Left ventricle myocardium inferior (tissue), 1 donor: ENCODE measurements around the gene AK6. TPM values are rescaled to one million over a fixed set of nuclear protein-coding genes. Genes with fewer than 3 reads are reported as not detected.
A peak's percentile ranks its signal among the peaks of the same experiment; 100 is the strongest.

ENCODE experiments used
- DNase-seq: peaks from one replicate; pipeline ENCODE4 v3.0.0-alpha.2; 2020
- H3K27ac ChIP-seq: fragments of 200-600 bp; replicated peaks from 2 replicates; pipeline ENCODE4 v1.8.0; 2021
- H3K27me3 ChIP-seq: fragments of 200-600 bp; 2 replicates; pipeline ENCODE4 v1.8.0; 2021; ENCODE audit warnings: low read depth
- H3K36me3 ChIP-seq: fragments of 200-600 bp; 2 replicates; pipeline ENCODE4 v1.8.0; 2021
- H3K4me1 ChIP-seq: fragments of 200-600 bp; 2 replicates; pipeline ENCODE4 v1.8.0; 2021
- H3K4me3 ChIP-seq: fragments of 200-600 bp; 2 replicates; pipeline ENCODE4 v1.8.0; 2021; ENCODE audit warnings: mild to moderate bottlenecking, moderate library complexity
- H3K9me3 ChIP-seq: fragments of 200-600 bp; replicated peaks from 2 replicates; pipeline ENCODE4 v1.8.0; 2021
- intact Hi-C: fragments of 100-400 bp; cut with micrococcal nuclease; formaldehyde crosslinking; loops from one replicate; pipeline ENCODE4 v1.11.0; 2022
- long read RNA-seq: library from polyadenylated mRNA; unstranded; transcript quantifications from one replicate; pipeline ENCODE4 v2.0.0, GENCODE V29; 2021
- total RNA-seq: library from RNA; stranded (reverse); fragmentation: NEBNext Ultra II Directional; extraction: Animal tissue kit (Norgen Biotek cat#: 25700); gene quantifications from one replicate; pipeline ENCODE4 v1.2.1, GENCODE V29; 2021
- TF ChIP-seq, protein P1 (sequence below): fragments of 200-600 bp; IDR thresholded peaks from 2 replicates; pipeline ENCODE4 v1.8.0; 2021; ENCODE audit warnings: antibody characterized with exemption, mild to moderate bottlenecking, borderline replicate concordance
- donor health status: DM: no; HTN: yes; CAD: no; lungs with severe emphysema.

Gene AK6
- 39.4 TPM for total RNA-seq
- long read RNA-seq, transcript AK6-202 (5 exons, 1,648 nt): major isoform, 15 of 16 reads
- long read RNA-seq, partial matches to known transcripts: 0 of 16 reads
- long read RNA-seq, other reads (novel, unspliced or antisense): 0 of 16 reads

DNA sequence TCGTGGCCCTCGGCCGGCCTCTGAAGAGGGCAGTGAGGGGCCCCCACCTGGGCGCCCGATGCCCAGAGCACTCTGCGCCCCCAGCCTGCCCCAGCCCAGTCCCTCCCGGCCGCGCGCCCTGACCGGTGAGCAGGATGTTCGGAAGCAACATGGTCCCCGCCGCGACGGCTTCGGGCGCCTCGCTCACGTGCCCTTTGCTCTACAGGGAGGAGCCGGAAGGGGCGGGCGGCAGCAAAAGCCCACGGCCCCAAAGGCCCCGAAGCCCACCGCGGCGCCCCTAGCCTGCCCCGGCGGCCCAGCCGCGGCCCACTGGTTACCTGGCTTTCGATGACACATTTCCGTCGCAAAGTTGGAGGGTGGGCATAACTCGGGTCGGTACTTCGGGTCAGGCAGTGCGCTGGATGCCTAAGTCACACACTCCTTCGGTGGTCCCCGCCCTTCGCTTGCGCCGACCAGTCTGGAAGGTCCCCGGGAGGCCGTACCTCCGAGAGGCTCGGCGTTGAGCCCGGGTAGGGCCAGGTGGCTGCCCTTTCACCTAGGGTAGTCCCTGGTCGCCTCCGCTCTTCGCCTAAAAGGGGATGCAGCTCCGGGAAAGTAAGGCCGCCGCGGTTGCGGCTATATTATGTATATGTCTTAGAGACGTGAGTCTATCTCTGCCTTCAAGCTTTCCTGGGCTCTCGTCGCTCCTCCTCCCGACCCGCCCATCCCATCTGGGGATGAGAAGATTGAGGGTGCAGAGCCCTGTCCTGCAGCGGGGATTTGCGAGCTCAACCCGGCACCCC is at the start of gene AK6, which contains the start of the genes RAD17 and TAF9:
Gene AK6 (minus strand): TSS at position 181 of the 782 bp plus-strand sequence. CDS start 30 bp downstream, at position 151.
Gene RAD17 (plus strand): TSS at position 479 of the 782 bp plus-strand sequence. CDS start 2,391 bp downstream, outside the sequence.
Gene TAF9 (minus strand): TSS at position 181 of the 782 bp plus-strand sequence. CDS start 3,783 bp downstream, outside the sequence.
- H3K36me3 ChIP-seq: peaks cover 27% of the 10 kb centered on the region
- H3K9me3 ChIP-seq: no peaks in the 10 kb centered on the region
- TF ChIP-seq, protein P1, sequence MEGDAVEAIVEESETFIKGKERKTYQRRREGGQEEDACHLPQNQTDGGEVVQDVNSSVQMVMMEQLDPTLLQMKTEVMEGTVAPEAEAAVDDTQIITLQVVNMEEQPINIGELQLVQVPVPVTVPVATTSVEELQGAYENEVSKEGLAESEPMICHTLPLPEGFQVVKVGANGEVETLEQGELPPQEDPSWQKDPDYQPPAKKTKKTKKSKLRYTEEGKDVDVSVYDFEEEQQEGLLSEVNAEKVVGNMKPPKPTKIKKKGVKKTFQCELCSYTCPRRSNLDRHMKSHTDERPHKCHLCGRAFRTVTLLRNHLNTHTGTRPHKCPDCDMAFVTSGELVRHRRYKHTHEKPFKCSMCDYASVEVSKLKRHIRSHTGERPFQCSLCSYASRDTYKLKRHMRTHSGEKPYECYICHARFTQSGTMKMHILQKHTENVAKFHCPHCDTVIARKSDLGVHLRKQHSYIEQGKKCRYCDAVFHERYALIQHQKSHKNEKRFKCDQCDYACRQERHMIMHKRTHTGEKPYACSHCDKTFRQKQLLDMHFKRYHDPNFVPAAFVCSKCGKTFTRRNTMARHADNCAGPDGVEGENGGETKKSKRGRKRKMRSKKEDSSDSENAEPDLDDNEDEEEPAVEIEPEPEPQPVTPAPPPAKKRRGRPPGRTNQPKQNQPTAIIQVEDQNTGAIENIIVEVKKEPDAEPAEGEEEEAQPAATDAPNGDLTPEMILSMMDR: no peak
- intact Hi-C loops: no loop called here
- H3K4me3 ChIP-seq: peak within 1 kb of the TSS; percentile 89
- H3K4me1 ChIP-seq: peaks cover 57% of the 10 kb centered on the region
- H3K27ac ChIP-seq: peak within 1 kb of the TSS; percentile 97
- peak; percentile 94 for DNase-seq
- no peaks in the 10 kb centered on the region for H3K27me3 ChIP-seq

DNA sequence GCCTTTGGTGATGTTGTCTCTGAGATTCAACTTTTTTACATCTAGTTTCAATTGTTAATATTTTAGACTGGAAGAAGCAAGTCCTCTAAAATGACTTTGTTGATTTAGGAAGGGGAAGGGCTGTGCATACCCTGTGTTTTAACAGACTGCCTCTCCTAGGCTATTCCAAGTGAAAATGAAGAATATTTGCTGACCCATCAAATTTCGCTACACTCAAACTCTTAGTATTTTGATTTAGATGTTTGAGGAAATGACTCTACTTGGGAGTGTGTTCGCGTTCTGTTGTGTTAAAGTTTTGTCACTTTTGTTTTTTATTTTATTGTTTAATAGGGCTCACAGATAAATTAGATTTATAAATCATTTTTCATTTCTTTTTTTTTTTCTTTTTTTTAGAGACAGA is 49.2 kb upstream of the AK6 start:
- intact Hi-C loops: no loop called here
- Histone ChIP-seq H3K4me1 (peaks cover 12% of the 10 kb centered on the region), H3K36me3 (peaks cover 18% of the 10 kb centered on the region), H3K27ac (no peak overlapping the region), H3K27me3 (no peaks in the 10 kb centered on the region), H3K9me3 (no peaks in the 10 kb centered on the region), H3K4me3 (no peak overlapping the region)
- no peak for DNase-seq
- TF ChIP-seq, protein P1: no peak

DNA sequence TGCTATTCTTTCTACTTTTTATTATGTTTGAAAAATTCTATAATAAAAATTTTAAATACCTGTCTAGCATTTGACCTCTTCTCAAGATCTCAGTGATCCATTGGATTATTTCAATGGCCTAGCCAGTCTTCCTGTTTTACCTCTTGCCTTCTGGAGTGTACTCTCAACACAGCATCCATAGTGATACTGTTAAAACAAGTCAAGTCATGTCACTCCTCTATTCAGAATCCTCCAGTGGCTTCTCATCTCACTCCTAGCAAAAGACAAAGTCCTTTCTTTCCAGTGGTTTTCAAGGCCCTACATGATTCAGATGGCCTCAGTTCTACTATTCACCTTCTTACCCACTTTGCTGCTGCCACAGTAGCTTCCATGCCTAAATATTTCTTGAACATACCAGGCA is 47.4 kb upstream of the AK6 start:
- TF ChIP-seq, protein P1: no peak
- H3K36me3 ChIP-seq: peaks cover 36% of the 10 kb centered on the region
- intact Hi-C loops: no loop called here
- H3K27ac ChIP-seq: no peak overlapping the region
- DNase-seq: no peak
- H3K4me1 ChIP-seq: peaks cover 12% of the 10 kb centered on the region
- no peaks in the 10 kb centered on the region for H3K9me3 ChIP-seq
- no peak overlapping the region for H3K4me3 ChIP-seq
- no peaks in the 10 kb centered on the region for H3K27me3 ChIP-seq

DNA sequence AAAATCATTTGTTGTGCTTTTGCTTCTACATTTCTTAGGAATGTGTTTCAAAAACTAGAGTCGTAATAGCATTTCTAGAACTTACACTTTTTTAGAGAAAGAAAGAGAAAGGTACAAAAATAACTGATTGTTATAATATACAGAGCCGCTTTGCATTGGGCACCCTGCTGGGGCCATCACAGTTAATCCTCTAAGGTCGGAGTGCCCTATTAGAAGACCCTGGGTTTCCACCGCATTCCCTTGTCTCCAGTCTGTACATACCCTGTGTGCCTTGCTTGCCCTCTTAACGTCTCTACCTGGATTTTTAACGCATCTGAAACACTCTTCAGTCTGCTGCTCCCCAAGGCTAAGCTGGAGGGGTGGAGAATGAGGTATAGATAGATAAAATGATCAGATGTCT is 46.9 kb upstream of the AK6 start:
- H3K27ac ChIP-seq: no peak overlapping the region
- peaks cover 12% of the 10 kb centered on the region for H3K4me1 ChIP-seq
- TF ChIP-seq, protein P1: no peak
- no peak overlapping the region for H3K4me3 ChIP-seq
- intact Hi-C loops: no loop called here
- H3K9me3 ChIP-seq: no peaks in the 10 kb centered on the region
- H3K27me3 ChIP-seq: no peaks in the 10 kb centered on the region
- no peak for DNase-seq
- peaks cover 41% of the 10 kb centered on the region for H3K36me3 ChIP-seq

GRCh38 chr5:69415584-69415958 is 46.3 kb upstream of the AK6 start:
- TF ChIP-seq, protein P1: no peak
- H3K4me3 ChIP-seq: peak overlapping the region; percentile 74
- peaks cover 45% of the 10 kb centered on the region for H3K36me3 ChIP-seq
- H3K27me3 ChIP-seq: no peaks in the 10 kb centered on the region
- no peak overlapping the region for H3K27ac ChIP-seq
- no peaks in the 10 kb centered on the region for H3K9me3 ChIP-seq
- intact Hi-C loops: no loop called here
- DNase-seq: no peak
- H3K4me1 ChIP-seq: peaks cover 12% of the 10 kb centered on the region
